ENCODE data around the gene PTPRN2.
"Not testable (repeated sequence)": the region's sequence is repeated elsewhere in the genome, so short reads cannot be mapped to it uniquely, and the experiment has no call there.

The PTPRN2 gene

GRCh38 chr7:158285383-158285770 lies 302.2 kb downstream of the PTPRN2 start:
- no peak for DNase-seq

GRCh38 chr7:158284617-158285382 lies 302.8 kb downstream of the PTPRN2 start:
- DNase-seq = no peak

GRCh38 chr7:158284121-158284520 lies 303.5 kb downstream of the PTPRN2 start:
- DNase-seq = no peak

GRCh38 chr7:158283016-158283974 lies 304.3 kb downstream of the PTPRN2 start:
- DNase-seq = no peak

GRCh38 chr7:158282461-158283001 lies 305.1 kb downstream of the PTPRN2 start:
- DNase-seq = no peak

- no peak for DNase-seq
Measured at GRCh38 chr7:158281441-158281840, 306.2 kb downstream of the PTPRN2 start.

GRCh38 chr7:158280448-158281144 lies 307.0 kb downstream of the PTPRN2 start:
- no peak for DNase-seq

- no peak for DNase-seq
Measured at GRCh38 chr7:158279539-158280447, 307.8 kb downstream of the PTPRN2 start.

GRCh38 chr7:158278745-158279320 lies 308.8 kb downstream of the PTPRN2 start:
- DNase-seq = no peak

- no peak for DNase-seq
Measured at GRCh38 chr7:158277219-158278141, 310.1 kb downstream of the PTPRN2 start.

- no peak for DNase-seq
Measured at GRCh38 chr7:158276414-158277218, 311.0 kb downstream of the PTPRN2 start.

- DNase-seq = no peak
Measured at GRCh38 chr7:158275711-158276413, 311.8 kb downstream of the PTPRN2 start.

GRCh38 chr7:158274996-158275395 lies 312.6 kb downstream of the PTPRN2 start:
- no peak for DNase-seq

GRCh38 chr7:158274404-158274811 lies 313.2 kb downstream of the PTPRN2 start:
- DNase-seq = no peak

GRCh38 chr7:158273756-158274342 lies 313.8 kb downstream of the PTPRN2 start:
- DNase-seq = not testable (repeated sequence)

- DNase-seq = no peak
Measured at GRCh38 chr7:158273138-158273651, 314.4 kb downstream of the PTPRN2 start.

GRCh38 chr7:158272509-158273137 lies 315.0 kb downstream of the PTPRN2 start:
- DNase-seq = no peak

GRCh38 chr7:158272091-158272490 lies 315.5 kb downstream of the PTPRN2 start:
- DNase-seq = no peak
